WTC11 (cell line): ENCODE results near the gene TTLL13. TPM values are rescaled to one million over a fixed set of nuclear protein-coding genes. Genes with fewer than 3 reads are reported as not detected.

ENCODE experiments used
- ATAC-seq: fragments of 200-7000 bp; cut with Tn5 transposase; 2 replicates; pipeline ENCODE4 v1.10.0; 2021; ENCODE audit warnings: mild to moderate bottlenecking, moderate library complexity
- CTCF ChIA-PET: fragments of 300-600 bp; sonication (Branson Sonifier 250); formaldehyde crosslinking; loops from one replicate; lab custom pipeline; 2021; ENCODE audit warnings: antibody characterized with exemption; lab: Charles Lee
- POLR2A ChIA-PET: fragments of 350-600 bp; sonication (Branson Sonifier 250); formaldehyde crosslinking; loops from one replicate; lab custom pipeline; 2021; ENCODE audit warnings: antibody characterized with exemption; lab: Charles Lee
- DNase-seq: peaks from one replicate; pipeline ENCODE4 v3.0.0; 2021; ENCODE audit warnings: low spot score
- H3K27ac Mint-ChIP-seq: 2 replicates; pipeline ENCODE4 v1.8.0; 2021; ENCODE audit warnings: mixed read lengths
- H3K27me3 Mint-ChIP-seq: 2 replicates; pipeline ENCODE4 v1.8.0; 2021; ENCODE audit warnings: low read depth, mild to moderate bottlenecking, moderate library complexity, mixed read lengths
- H3K36me3 Mint-ChIP-seq: 2 replicates; pipeline ENCODE4 v1.8.0; 2021; ENCODE audit warnings: mixed read lengths
- H3K4me1 Mint-ChIP-seq: 2 replicates; pipeline ENCODE4 v1.8.0; 2022; ENCODE audit warnings: mixed read lengths
- H3K4me3 Mint-ChIP-seq: 2 replicates; pipeline ENCODE4 v1.8.0; 2021; ENCODE audit warnings: mild to moderate bottlenecking, moderate library complexity, mixed read lengths
- H3K9me3 Mint-ChIP-seq: 2 replicates; pipeline ENCODE4 v1.8.0; 2021; ENCODE audit warnings: mixed read lengths
- CREM ChIP-seq: sonication (generic); formaldehyde crosslinking; IDR thresholded peaks from 2 replicates; pipeline ENCODE4 v1.8.1; 2022; ENCODE audit warnings: mild to moderate bottlenecking, missing genetic modification reagents, moderate library complexity
- E2F1 ChIP-seq: sonication (generic); formaldehyde crosslinking; IDR thresholded peaks from 2 replicates; pipeline ENCODE4 v1.8.0; 2022; ENCODE audit warnings: mild to moderate bottlenecking, missing genetic modification reagents
- GABPB1 ChIP-seq: sonication (generic); formaldehyde crosslinking; IDR thresholded peaks from 2 replicates; pipeline ENCODE4 v1.8.1; 2023; ENCODE audit warnings: mild to moderate bottlenecking, missing genetic modification reagents
- GTF2I ChIP-seq: fragments of 250-450 bp; sonication (Bioruptor Pico); conservative IDR thresholded peaks from 2 replicates; pipeline ENCODE4 v1.4.0; 2021; ENCODE audit warnings: mild to moderate bottlenecking
- NFATC4 ChIP-seq: fragments of 250-450 bp; sonication (Bioruptor Pico); IDR thresholded peaks from 2 replicates; pipeline ENCODE4 v1.9.0; 2021; ENCODE audit warnings: mild to moderate bottlenecking
- NFE2L1 ChIP-seq: sonication (generic); formaldehyde crosslinking; IDR thresholded peaks from 2 replicates; pipeline ENCODE4 v1.8.1; 2023; ENCODE audit warnings: missing genetic modification reagents
- NFYB ChIP-seq: sonication (generic); formaldehyde crosslinking; conservative IDR thresholded peaks from 2 replicates; pipeline ENCODE4 v1.8.0; 2022; ENCODE audit warnings: low read depth, missing genetic modification reagents
- TP53 ChIP-seq: sonication (generic); formaldehyde crosslinking; IDR thresholded peaks from 2 replicates; pipeline ENCODE4 v1.8.1; 2023; ENCODE audit warnings: mild to moderate bottlenecking, missing genetic modification reagents
- ZBTB43 ChIP-seq: sonication (generic); formaldehyde crosslinking; IDR thresholded peaks from 2 replicates; pipeline ENCODE4 v1.8.1; 2023; ENCODE audit warnings: mild to moderate bottlenecking, missing genetic modification reagents
- ZNF138 ChIP-seq: sonication (generic); formaldehyde crosslinking; conservative IDR thresholded peaks from 2 replicates; pipeline ENCODE4 v1.8.1; 2022; ENCODE audit warnings: mild to moderate bottlenecking, moderate library complexity, missing genetic modification reagents
- ZNF396 ChIP-seq: fragments of 250-450 bp; sonication (Bioruptor Pico); IDR thresholded peaks from 2 replicates; pipeline ENCODE4 v1.8.0; 2021; ENCODE audit warnings: mild to moderate bottlenecking, moderate library complexity, borderline replicate concordance
- ZNF416 ChIP-seq: fragments of 250-450 bp; sonication (Bioruptor Pico); IDR thresholded peaks from 2 replicates; pipeline ENCODE4 v1.9.0; 2021; ENCODE audit warnings: mild to moderate bottlenecking, inconsistent platforms
- ZSCAN18 ChIP-seq: fragments of 250-450 bp; sonication (Bioruptor Pico); IDR thresholded peaks from 2 replicates; pipeline ENCODE4 v2.1.2; 2022; ENCODE audit warnings: mild to moderate bottlenecking, moderate library complexity
- total RNA-seq: library from RNA; stranded (reverse); gene quantifications from 3 replicates; pipeline ENCODE4 v1.2.3, GENCODE V29; 2021
- TF ChIP-seq, protein P1 (sequence below): sonication (generic); formaldehyde crosslinking; IDR thresholded peaks from 2 replicates; pipeline ENCODE4 v1.8.1; 2023; ENCODE audit warnings: mild to moderate bottlenecking, missing genetic modification reagents, moderate library complexity
- TF ChIP-seq, protein P2 (sequence below): sonication (generic); formaldehyde crosslinking; IDR thresholded peaks from 2 replicates; pipeline ENCODE4 v1.8.1; 2023; ENCODE audit warnings: mild to moderate bottlenecking, missing genetic modification reagents, borderline replicate concordance
- TF ChIP-seq, protein P3 (sequence below): fragments of 200-600 bp; IDR thresholded peaks from 2 replicates; pipeline ENCODE4 v1.8.0; 2022; ENCODE audit warnings: antibody characterized with exemption
- TF ChIP-seq, protein P4 (sequence below): sonication (generic); formaldehyde crosslinking; IDR thresholded peaks from 2 replicates; pipeline ENCODE4 v1.8.1; 2022; ENCODE audit warnings: mild to moderate bottlenecking, missing genetic modification reagents, moderate library complexity, borderline replicate concordance

The TTLL13 gene
- total RNA-seq, 1 experiment from 2014 or later = 0.48 TPM

DNA sequence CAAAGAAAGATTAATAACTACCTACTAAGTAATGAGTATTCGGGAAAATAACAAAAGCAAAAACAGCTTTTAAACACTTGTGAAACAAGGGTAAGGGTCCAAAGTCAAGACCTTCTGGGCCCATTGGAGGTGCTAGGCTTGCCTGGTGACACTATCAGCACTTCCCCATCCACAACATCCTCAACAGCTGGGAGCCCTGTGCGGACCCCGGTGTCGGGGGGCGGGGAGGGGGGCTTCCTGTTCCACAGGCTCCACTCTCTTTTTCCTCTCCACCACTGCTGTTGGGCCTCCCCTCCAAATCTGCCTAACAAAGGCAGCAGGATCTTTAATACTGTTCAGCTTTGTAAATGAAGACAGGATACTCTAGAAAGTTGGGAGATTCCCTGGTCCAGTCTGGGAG lies 37.7 kb downstream of the TTLL13 start:
- ATAC-seq = peak; percentile 87
- TF ChIP-seq CREM (CRISPR knock-in tag) (no peak), GABPB1 (CRISPR knock-in tag) (no peak), GTF2I (no peak), ZSCAN18 (CRISPR knock-in tag) (no peak), TP53 (CRISPR knock-in tag) (no peak), NFE2L1 (no peak), ZBTB43 (CRISPR knock-in tag) (no peak), NFYB (CRISPR knock-in tag) (no peak), E2F1 (CRISPR knock-in tag) (no peak), ZNF396 (CRISPR knock-in tag) (no peak), ZNF138 (CRISPR knock-in tag) (no peak)
- TF ChIP-seq, protein P1, sequence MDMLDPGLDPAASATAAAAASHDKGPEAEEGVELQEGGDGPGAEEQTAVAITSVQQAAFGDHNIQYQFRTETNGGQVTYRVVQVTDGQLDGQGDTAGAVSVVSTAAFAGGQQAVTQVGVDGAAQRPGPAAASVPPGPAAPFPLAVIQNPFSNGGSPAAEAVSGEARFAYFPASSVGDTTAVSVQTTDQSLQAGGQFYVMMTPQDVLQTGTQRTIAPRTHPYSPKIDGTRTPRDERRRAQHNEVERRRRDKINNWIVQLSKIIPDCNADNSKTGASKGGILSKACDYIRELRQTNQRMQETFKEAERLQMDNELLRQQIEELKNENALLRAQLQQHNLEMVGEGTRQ (CRISPR knock-in tag) = no peak
- TF ChIP-seq, protein P2, sequence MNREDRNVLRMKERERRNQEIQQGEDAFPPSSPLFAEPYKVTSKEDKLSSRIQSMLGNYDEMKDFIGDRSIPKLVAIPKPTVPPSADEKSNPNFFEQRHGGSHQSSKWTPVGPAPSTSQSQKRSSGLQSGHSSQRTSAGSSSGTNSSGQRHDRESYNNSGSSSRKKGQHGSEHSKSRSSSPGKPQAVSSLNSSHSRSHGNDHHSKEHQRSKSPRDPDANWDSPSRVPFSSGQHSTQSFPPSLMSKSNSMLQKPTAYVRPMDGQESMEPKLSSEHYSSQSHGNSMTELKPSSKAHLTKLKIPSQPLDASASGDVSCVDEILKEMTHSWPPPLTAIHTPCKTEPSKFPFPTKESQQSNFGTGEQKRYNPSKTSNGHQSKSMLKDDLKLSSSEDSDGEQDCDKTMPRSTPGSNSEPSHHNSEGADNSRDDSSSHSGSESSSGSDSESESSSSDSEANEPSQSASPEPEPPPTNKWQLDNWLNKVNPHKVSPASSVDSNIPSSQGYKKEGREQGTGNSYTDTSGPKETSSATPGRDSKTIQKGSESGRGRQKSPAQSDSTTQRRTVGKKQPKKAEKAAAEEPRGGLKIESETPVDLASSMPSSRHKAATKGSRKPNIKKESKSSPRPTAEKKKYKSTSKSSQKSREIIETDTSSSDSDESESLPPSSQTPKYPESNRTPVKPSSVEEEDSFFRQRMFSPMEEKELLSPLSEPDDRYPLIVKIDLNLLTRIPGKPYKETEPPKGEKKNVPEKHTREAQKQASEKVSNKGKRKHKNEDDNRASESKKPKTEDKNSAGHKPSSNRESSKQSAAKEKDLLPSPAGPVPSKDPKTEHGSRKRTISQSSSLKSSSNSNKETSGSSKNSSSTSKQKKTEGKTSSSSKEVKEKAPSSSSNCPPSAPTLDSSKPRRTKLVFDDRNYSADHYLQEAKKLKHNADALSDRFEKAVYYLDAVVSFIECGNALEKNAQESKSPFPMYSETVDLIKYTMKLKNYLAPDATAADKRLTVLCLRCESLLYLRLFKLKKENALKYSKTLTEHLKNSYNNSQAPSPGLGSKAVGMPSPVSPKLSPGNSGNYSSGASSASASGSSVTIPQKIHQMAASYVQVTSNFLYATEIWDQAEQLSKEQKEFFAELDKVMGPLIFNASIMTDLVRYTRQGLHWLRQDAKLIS (CRISPR knock-in tag) = no peak
- TF ChIP-seq, protein P3, sequence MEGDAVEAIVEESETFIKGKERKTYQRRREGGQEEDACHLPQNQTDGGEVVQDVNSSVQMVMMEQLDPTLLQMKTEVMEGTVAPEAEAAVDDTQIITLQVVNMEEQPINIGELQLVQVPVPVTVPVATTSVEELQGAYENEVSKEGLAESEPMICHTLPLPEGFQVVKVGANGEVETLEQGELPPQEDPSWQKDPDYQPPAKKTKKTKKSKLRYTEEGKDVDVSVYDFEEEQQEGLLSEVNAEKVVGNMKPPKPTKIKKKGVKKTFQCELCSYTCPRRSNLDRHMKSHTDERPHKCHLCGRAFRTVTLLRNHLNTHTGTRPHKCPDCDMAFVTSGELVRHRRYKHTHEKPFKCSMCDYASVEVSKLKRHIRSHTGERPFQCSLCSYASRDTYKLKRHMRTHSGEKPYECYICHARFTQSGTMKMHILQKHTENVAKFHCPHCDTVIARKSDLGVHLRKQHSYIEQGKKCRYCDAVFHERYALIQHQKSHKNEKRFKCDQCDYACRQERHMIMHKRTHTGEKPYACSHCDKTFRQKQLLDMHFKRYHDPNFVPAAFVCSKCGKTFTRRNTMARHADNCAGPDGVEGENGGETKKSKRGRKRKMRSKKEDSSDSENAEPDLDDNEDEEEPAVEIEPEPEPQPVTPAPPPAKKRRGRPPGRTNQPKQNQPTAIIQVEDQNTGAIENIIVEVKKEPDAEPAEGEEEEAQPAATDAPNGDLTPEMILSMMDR = no peak
- ChIA-PET POLR2A (interaction anchor here (0.9 to 1.1 kb wide), 2 partner anchors 21 to 66 kb away, joined by 3 read pairs; partner anchors contain the start of gene NGRN), CTCF (interaction anchor here (1.0 to 3.1 kb wide), 6 partner anchors 14 to 144 kb away, joined by 3 to 14 read pairs (median 4); partner anchors contain the start of genes CIB1 and GDPGP1)
- no peaks in the 10 kb centered on the region for H3K27me3 Mint-ChIP-seq
- peak overlapping the region; percentile 53 for H3K4me3 Mint-ChIP-seq
- no peaks in the 10 kb centered on the region for H3K9me3 Mint-ChIP-seq
- H3K27ac Mint-ChIP-seq = 0 out of 2 replicates have a peak overlapping the region, but pooled peaks have one; percentile 65
- peaks cover 17% of the 10 kb centered on the region for H3K4me1 Mint-ChIP-seq
- H3K36me3 Mint-ChIP-seq = no peaks in the 10 kb centered on the region
- DNase-seq = peak; percentile 67

GRCh38 chr15:90287946-90288345 lies 38.6 kb downstream of the TTLL13 start:
- POLR2A ChIA-PET = interaction anchor here (1.1 kb wide), 1 partner anchor 66 kb away, joined by 3 read pairs; no protein-coding TSS in a partner anchor

More at GRCh38 chr15:90287946-90288345, 38.6 kb downstream of the TTLL13 start:
- CTCF ChIA-PET = interaction anchor here (0.6 to 3.1 kb wide), 6 partner anchors 13 to 487 kb away, joined by 3 to 14 read pairs (median 3); partner anchors contain the start of genes CIB1 and GDPGP1
- ATAC-seq (no peak), DNase-seq (no peak)
- no peaks in the 10 kb centered on the region for H3K36me3 Mint-ChIP-seq
- no peaks in the 10 kb centered on the region for H3K9me3 Mint-ChIP-seq
- no peak overlapping the region for H3K4me3 Mint-ChIP-seq
- H3K27me3 Mint-ChIP-seq = no peaks in the 10 kb centered on the region
- H3K4me1 Mint-ChIP-seq = peaks cover 17% of the 10 kb centered on the region
- peak overlapping the region; percentile 65 for H3K27ac Mint-ChIP-seq
- TF ChIP-seq NFATC4 (CRISPR knock-in tag) (no peak), ZNF416 (CRISPR knock-in tag) (no peak)
- TF ChIP-seq, protein P4, sequence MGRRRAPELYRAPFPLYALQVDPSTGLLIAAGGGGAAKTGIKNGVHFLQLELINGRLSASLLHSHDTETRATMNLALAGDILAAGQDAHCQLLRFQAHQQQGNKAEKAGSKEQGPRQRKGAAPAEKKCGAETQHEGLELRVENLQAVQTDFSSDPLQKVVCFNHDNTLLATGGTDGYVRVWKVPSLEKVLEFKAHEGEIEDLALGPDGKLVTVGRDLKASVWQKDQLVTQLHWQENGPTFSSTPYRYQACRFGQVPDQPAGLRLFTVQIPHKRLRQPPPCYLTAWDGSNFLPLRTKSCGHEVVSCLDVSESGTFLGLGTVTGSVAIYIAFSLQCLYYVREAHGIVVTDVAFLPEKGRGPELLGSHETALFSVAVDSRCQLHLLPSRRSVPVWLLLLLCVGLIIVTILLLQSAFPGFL (CRISPR knock-in tag) = no peak
